GM18505 (cell line): Measurements from ENCODE around the gene ERVV-1.
"Not testable (repeated sequence)": the region's sequence is repeated elsewhere in the genome, so short reads cannot be mapped to it uniquely, and the experiment has no call there.

Experiments used
- ATAC-seq: cut with Tn5 transposase; IDR thresholded peaks from one replicate; pipeline ENCODE4 v1.9.1; 2021; ENCODE audit not compliant: unreplicated experiment
- POLR2A ChIP-seq: IDR thresholded peaks from 4 replicates; pipeline ENCODE4 v1.6.1; 2011; ENCODE audit warnings: borderline replicate concordance; ENCODE audit not compliant: insufficient read depth, insufficient read length; ENCODE audit errors: extremely low read depth

Gene ERVV-1, protein sequence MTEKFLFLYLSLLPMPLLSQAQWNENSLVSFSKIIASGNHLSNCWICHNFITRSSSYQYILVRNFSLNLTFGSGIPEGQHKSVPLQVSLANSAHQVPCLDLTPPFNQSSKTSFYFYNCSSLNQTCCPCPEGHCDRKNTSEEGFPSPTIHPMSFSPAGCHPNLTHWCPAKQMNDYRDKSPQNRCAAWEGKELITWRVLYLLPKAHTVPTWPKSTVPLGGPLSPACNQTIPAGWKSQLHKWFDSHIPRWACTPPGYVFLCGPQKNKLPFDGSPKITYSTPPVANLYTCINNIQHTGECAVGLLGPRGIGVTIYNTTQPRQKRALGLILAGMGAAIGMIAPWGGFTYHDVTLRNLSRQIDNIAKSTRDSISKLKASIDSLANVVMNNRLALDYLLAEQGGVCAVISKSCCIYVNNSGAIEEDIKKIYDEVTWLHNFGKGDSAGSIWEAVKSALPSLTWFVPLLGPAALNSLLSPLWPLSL

DNA sequence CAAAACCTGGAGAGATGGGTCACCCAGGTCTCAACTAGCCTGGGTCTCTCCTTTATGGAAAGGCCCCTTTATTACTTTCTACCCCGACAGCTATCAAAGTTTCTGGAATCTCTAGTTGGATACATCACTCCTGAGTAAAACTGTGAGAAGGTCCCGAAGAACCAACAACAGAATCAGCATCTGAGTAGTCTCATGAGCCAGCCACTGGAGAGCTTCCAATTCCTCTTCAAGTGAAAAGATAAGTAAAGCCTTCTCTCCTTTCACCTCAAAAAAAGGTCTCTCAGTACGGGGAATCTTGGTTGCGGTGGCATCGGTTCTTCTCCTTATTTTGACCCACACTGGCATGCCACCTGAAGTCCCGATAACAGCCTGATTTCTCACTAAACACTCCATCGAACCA is at the start of gene ERVV-1:
ERVV-1 (plus strand) TSS at position 301 of the 400 bp plus-strand sequence. CDS start 170 bp downstream, outside the sequence.
- ATAC-seq = no peak
- no peak for TF ChIP-seq POLR2A

DNA sequence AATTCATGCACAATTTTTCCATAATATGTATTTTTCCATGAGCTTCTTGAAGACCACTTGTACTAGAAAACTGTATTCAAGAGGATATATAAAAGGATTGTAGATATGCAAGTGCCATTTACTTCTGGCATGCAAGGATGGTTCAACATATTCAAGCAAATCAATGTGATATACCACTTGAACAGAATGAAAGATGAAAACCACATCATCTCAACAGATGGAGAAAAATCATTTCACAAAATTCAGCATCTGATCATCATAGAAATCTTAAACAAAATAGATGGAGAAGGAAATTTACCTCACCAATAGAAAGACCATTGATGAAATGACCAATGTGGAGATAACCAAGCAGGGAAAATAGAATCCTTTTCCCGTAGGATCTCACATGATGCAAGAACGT is 45.9 kb upstream of the ERVV-1 start:
- ATAC-seq = no peak
- TF ChIP-seq POLR2A = no peak

DNA sequence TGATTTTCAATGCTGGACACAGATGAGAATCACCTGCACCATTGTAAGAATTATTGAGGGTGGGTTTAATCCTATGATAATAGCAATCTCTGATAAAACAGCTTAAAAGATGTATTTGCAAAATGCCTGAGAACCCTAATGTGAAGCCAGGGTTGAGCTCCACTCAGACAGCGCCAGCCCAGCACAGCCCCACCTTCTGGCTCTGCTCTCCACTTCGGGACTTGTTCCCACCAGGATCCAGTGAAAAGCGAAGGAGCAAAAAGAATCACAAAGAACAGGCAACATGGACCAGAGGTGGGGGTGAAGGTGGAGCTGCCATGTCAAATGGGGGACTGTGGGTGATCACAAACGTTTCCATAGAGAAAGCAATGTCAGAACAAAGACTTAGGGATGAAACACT is 32.4 kb upstream of the ERVV-1 start:
- TF ChIP-seq POLR2A = no peak
- ATAC-seq = no peak

DNA sequence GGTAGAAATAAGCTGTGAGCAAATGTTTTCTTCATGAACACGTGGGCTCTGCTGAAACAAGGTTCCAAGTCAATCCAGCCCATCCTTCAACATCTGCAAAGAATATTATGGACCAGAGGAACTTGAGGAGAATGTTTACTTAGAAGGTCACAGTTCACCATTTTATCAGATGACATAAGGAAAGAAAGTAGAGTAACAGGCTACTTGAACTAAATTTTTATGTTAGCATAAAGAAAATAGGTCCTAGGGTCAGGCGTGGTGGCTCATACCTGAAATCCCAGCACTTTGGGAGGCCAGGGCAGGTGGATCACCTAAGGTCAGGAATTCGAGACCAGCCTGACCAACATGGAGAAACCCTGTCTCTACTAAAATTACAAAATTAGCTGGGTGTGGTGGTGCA is 30.6 kb upstream of the ERVV-1 start:
- not testable (repeated sequence) for ATAC-seq

DNA sequence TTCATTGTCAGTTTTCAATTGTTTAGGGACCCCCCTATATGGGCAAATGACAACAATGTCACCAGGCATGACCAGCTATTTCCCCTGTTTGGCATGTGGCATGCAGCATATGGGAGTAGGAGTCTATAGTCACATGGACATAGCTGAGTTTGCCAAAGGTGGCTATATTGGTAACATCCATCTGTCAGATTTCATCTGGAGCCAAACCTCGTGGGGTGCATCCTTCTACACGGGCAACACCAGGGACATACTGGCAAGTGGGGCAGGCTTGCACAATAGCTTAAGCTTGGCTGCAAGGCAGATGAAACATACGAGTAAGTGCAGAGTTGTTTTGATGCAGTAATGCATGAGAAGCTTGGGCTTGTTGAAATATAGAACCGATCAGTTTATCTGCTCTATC is 26.5 kb upstream of the ERVV-1 start:
- no peak for TF ChIP-seq POLR2A
- ATAC-seq = no peak

DNA sequence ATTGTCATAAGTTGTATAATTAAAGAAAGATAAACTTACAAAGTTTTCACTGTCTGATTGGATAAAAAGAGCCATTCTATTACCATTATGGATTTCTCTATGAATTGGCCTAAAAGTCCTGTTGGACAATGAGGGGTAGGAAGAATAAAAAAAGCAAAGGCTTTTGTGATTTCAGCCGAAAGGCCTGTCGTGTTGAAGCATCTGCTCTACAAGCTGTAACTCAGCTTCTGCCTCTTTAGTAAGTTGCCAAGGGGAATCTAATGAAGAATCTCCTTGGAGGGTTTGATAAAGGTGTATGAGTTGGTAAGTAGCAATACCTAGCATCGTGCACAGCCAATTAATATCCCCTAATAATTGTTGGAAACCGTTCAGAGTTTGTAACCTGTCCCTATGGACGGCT is 25.2 kb upstream of the ERVV-1 start:
- no peak for TF ChIP-seq POLR2A
- ATAC-seq = no peak

DNA sequence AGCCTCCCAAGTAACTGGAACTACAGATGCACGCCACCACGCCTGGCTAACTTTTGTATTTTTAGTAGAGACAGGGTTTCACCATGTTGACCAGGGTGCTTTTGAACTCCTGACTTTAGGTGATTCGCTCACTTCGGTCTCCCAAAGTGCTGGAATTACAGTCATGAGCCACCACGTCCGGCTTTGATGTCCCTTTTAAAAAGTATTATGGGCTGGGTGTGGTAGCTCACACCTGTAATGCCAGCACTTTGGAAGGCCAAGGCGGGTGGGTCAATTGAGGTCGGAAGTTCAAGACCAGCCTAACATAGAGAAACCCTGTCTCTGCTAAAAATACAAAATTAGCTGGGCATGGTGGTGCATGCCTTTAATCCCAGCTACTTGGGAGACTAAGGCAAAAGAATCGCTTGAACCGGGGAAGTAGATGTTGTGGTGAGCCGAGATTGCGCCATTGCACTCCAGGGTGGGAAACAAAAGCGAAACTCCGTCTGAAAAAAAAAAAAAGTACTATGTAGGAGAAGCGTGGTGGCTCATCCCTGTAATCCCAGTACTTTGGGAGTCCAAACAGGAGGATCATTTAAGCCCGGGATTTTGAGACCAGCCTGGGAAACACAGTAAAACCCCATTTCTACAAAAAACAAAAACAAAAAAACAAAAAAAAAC is 22.8 kb upstream of the ERVV-1 start:
- no peak for TF ChIP-seq POLR2A
- ATAC-seq = no peak

DNA sequence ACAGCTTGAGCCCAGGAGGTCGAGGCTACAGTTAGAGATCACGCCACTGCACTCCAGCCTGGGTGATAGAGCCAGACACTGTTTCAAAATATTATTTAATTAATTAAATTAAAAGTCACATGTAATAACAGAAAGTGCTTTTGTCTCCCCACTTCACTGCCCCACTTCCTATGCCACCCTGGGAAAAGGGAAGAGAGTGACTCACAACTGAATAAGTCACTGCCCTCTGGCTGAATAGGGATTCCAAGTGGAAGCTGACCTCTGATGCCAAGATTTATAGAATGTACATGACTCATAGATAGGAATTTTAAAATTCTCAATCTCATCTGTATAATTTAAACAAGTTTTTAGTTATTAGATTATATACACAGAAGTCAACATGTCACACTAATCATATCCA is 22.2 kb upstream of the ERVV-1 start:
- ATAC-seq = no peak
- TF ChIP-seq POLR2A = no peak

DNA sequence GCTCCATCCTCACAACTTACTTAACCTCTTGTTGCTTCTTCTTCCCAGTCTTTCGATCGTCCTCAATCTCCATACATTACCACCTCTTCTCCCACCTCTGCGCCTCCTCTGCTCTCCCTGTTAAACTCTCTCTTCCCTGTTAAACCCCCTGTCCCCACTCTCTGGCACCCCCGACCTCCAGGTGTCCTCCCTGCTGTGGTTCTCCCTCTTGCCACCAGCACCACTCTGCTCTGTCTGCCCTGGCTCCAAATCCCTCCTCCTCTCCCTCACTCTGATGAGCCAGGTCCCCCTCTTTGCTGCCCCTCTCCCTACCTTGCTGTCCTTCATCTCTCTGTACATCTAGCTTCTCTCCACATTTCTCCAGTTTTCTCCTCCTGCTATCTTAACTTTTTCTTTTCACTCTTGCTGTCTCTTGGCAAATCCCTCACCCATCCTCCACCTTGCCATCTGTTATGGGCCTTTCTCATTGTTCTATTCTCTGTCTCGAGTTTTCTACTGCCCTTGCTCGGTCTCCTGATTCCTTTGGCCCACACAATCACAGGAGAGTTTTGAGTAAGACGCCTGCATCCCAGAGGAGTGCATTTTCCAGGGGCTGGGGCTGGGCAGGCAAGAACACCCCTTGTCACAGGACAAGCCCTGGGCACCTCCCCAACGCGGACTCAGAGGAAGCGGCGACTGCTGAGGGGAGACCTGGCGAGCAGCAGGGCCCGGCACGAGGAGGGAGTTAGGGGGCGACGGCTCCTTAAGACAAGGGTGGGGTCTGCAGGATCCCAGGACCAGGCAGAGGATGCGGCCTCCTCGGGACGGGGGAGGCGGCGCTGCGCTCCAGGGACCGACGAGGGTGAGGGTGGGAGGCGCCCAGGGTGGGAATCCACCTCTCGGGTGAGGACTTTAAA is 21.4 kb upstream of the ERVV-1 start:
- ATAC-seq = no peak
- no peak for TF ChIP-seq POLR2A

DNA sequence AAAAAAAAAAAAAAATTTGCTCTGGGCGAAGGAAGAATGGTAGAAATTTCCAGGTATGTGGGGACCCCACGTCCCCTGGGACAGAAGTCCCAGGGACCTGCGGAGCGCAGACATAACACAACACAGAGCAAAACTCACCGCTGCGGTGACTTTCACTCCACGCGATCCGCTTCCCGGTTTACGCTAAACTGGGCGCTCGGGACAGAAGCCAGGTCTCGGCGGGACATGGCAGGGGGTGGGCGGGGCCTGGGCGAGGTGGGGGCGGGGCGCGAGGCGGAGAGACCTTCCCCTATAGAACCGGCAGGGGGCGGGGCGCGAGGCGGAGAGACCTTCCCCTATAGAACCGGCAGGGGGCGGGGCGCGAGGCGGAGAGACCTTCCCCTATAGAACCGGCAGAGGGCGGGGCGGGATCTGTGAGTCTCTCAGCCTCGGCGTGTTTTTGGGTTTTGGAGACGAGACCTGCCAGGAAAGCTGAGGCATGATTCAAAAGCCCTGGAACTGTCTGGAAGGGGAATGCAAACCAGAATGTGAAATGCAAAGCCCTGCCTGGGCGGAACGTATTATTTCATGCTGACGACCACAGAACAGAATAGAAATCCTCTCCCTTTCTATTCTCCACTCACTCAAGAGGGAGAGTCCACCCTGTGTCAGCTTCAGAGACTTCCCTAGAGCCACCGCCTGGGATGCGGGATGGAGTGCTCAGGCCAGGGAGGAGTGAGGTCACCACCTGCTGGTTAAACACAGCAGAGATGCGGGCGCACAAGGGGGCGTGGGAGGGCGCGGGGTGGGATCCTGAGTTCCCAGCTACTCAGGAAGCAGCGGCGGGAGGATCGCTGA is 20.2 kb upstream of the ERVV-1 start:
- ATAC-seq = no peak
- TF ChIP-seq POLR2A = no peak

DNA sequence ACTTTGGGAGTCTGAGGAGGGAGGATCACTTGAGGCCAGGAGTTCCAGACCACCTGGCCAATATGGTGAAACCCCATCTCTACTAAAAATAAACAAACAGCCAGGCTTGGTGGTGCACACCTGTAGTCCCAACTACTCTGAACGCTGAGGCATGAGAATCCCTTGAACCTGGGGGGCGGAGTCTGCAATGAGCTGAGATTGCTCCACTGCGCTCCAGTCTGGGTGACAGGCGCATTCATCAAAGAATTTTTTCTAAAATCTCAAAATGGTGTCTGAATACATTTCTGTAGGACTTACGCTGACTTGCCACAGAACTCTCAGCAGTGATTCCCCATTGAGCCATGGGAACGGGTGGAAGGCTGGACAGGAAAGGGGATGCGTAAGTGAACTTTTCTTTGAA is 18.0 kb upstream of the ERVV-1 start:
- TF ChIP-seq POLR2A = no peak
- no peak for ATAC-seq

DNA sequence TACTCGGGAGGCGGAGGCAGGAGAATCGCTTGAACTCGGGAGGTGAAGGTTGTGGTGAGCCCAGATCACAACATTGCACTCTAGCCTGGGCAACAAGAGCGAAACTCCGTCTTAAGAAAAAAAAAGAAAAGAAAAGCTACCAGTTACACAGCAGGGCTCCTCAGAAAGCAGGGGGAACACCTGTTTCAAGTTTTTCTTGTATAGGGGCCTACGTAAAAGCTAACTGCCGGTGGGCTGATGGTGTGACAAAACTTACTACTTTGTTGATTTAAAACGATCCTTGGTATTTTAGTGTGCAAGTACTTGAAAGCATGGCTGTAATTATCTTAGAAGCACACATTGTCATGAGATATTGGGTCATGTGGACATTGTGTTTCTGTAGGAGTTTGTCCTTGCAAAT is 15.7 kb upstream of the ERVV-1 start:
- no peak for ATAC-seq
- TF ChIP-seq POLR2A = no peak

DNA sequence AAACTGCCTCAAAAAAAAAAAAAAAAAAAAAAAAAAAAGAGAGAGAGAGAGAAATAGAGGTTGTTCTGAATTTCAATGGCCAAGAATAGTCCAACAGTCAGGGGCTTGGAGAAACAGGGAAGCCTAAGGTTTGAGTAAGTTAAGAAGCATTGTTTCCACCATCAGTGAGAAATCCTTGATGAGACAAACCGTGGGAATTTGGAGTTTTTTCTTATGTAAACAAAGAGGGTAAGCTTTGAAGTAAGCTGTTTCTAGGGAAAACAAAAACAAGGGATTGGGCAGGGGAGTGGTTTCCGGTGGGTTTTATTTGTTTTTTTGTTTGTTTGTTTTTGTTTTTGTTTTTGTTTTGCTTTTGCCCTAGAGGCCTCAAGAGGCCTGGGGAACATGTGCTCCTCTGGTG is 11.2 kb upstream of the ERVV-1 start:
- TF ChIP-seq POLR2A = no peak
- no peak for ATAC-seq

DNA sequence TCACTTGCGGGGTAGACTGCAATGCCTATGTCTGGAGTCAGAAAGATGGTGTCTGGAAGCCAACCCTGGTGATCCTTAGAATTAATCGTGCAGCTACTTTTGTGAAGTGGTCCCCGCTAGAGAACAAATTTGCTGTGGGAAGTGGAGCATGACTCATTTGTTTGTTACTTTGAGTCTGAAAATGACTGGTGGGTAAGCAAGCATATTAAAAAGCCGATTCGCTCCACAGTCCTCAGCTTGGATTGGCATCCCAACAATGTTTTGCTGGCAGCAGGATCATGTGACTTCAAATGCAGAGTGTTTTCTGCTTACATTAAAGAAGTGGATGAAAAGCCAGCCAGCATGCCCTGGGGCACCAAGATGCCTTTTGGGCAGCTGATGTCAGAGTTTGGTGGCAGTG is 9.5 kb upstream of the ERVV-1 start:
- ATAC-seq = no peak
- no peak for TF ChIP-seq POLR2A
